Sigmoid colon (tissue), 7 donors: ENCODE measurements around the gene VWA1. TPM values are rescaled to one million over a fixed set of nuclear protein-coding genes. Genes with fewer than 3 reads are reported as not detected.

Experiments
- DNase-seq: peaks from one replicate; pipeline ENCODE4 v3.0.0-alpha.2; 2019
- H3K27ac ChIP-seq, 4 donors: fragments of 200-600 bp; sonication (generic); one replicate each; pipeline ENCODE4 v1.5.1; 2016 to 2019; ENCODE audit warnings: mild to moderate bottlenecking in 1 of 4
- H3K27me3 ChIP-seq, 3 donors: fragments of 200-600 bp; sonication (generic); one replicate each; pipeline ENCODE4 v1.5.1; 2019; ENCODE audit warnings: mild to moderate bottlenecking in 1 of 3
- H3K36me3 ChIP-seq, 4 donors: fragments of 200-600 bp; sonication (generic); one replicate each; pipeline ENCODE4 v1.5.1; 2016 to 2019
- H3K4me1 ChIP-seq, 4 donors: fragments of 200-600 bp; sonication (generic); one replicate each; pipeline ENCODE4 v1.5.1; 2017 to 2019
- H3K4me3 ChIP-seq, 4 donors: fragments of 200-600 bp; sonication (generic); one replicate each; pipeline ENCODE4 v1.5.1; 2017 to 2019; ENCODE audit warnings: mild to moderate bottlenecking in 2 of 4, moderate library complexity in 1 of 4
- H3K9me3 ChIP-seq, 4 donors: fragments of 200-600 bp in 3 of 4; sonication (generic) in 3 of 4; one replicate each; pipeline versions ENCODE4 v1.5.1 to v1.6.1; 2013 to 2019
- EP300 ChIP-seq, 4 donors: sonication (generic); formaldehyde crosslinking; IDR thresholded peaks; one replicate each; pipeline ENCODE4 v1.6.1; 2017; ENCODE audit warnings: antibody characterized with exemption in 4 of 4
- POLR2A ChIP-seq, 2 donors: fragments of 450-650 bp; IDR thresholded peaks; one replicate each; pipeline ENCODE4 v1.6.1; 2016; ENCODE audit warnings: antibody characterized with exemption in 2 of 2, mild to moderate bottlenecking in 2 of 2, moderate library complexity in 2 of 2
- POLR2AphosphoS5 ChIP-seq, 4 donors: sonication (generic); formaldehyde crosslinking; IDR thresholded peaks; one replicate each; pipeline ENCODE4 v1.6.1; 2017; ENCODE audit warnings: antibody characterized with exemption in 4 of 4
- WGBS, 2 donors: extraction: QIAGEN DNeasy Blood & Tissue Kit; methylation state at CpG; one replicate each; pipeline ENCODE4 v1.1.7; 2013; 5-methylcytosine and 5-hydroxymethylcytosine counted together
- intact Hi-C: fragments of 100-400 bp; cut with DNase I; formaldehyde crosslinking; loops from one replicate; pipeline ENCODE4 v1.15.1; 2023
- polyA plus RNA-seq, 3 donors: library from polyadenylated mRNA; stranded (reverse); fragments of 200-250 nt; gene quantifications; one replicate each; pipeline ENCODE4 v1.2.3, GENCODE V29; 2013
- total RNA-seq, 4 donors: library from RNA; depleted of rRNA; stranded (reverse); fragments of >200 nt; gene quantifications; one replicate each; pipeline ENCODE4 v1.1.0, GENCODE V29; 2016
- TF ChIP-seq, protein P1 (sequence below), 4 experiments: fragments of 450-650 bp in 3 of 4; fragments of 200-600 bp in 1 of 4; IDR thresholded peaks; one replicate each; pipeline ENCODE4 v1.5.1; 2016 to 2019; ENCODE audit warnings: antibody characterized with exemption in 4 of 4, mild to moderate bottlenecking in 3 of 4, moderate library complexity in 2 of 4
- donor health status: healthy with polysubstance abuse.
- donor health status: Bipolar disorder and iron deficiency.
- donor health status: healthy.

Gene VWA1
- total and polyA plus RNA-seq, 7 donors = 2.4 to 107 (median 47.1) TPM

- no peak for DNase-seq
- Histone ChIP-seq H3K4me1 (no peaks in the 10 kb centered on the region), H3K9me3 (no peaks in the 10 kb centered on the region), H3K36me3 (peaks cover 25 to 88% (median 38%) of the 10 kb centered on the region in 4 donors), H3K27ac (no peak overlapping the region), H3K4me3 (no peak overlapping the region), H3K27me3 (no peaks in the 10 kb centered on the region)
- intact Hi-C loops = no loop called here
- 97 to 98% methylated on average over 16 of the region's 16 CpGs for WGBS, 2 donors
- TF ChIP-seq, protein P1, sequence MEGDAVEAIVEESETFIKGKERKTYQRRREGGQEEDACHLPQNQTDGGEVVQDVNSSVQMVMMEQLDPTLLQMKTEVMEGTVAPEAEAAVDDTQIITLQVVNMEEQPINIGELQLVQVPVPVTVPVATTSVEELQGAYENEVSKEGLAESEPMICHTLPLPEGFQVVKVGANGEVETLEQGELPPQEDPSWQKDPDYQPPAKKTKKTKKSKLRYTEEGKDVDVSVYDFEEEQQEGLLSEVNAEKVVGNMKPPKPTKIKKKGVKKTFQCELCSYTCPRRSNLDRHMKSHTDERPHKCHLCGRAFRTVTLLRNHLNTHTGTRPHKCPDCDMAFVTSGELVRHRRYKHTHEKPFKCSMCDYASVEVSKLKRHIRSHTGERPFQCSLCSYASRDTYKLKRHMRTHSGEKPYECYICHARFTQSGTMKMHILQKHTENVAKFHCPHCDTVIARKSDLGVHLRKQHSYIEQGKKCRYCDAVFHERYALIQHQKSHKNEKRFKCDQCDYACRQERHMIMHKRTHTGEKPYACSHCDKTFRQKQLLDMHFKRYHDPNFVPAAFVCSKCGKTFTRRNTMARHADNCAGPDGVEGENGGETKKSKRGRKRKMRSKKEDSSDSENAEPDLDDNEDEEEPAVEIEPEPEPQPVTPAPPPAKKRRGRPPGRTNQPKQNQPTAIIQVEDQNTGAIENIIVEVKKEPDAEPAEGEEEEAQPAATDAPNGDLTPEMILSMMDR (IDR thresholded peaks at IDR 0.05) = no peak
- TF ChIP-seq POLR2A (IDR thresholded peaks at IDR 0.05) = no peak
- no peak for TF ChIP-seq POLR2AphosphoS5 (IDR thresholded peaks at IDR 0.05)
- TF ChIP-seq EP300 (IDR thresholded peaks at IDR 0.05) = no peak
These were observed 53.7 kb downstream of the VWA1 start for GRCh38 chr1:1489231-1489630.

DNA sequence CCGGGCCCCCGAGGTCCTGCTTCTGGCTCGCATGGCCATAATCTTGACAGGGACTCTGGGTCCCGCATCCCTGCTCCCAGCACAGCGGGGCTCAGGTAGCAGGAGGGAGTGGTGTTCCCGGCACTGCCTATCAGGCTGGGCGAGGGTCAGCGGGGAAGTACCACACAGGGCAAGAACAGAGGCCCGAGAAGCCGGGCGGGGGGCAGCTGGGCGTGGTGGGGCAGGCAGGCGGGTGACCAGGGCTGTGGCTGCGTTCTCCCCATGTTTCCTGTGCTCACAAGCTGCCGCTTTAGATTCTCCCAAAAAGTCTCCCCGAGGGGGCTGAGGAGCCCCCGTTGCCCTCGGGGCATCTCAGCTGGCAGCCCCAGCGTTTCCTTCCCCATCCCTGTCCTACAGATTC, 54.4 kb downstream of the VWA1 start:
- no peak for TF ChIP-seq POLR2A (IDR thresholded peaks at IDR 0.05)
- TF ChIP-seq POLR2AphosphoS5 (IDR thresholded peaks at IDR 0.05) = no peak
- TF ChIP-seq, protein P1 (IDR thresholded peaks at IDR 0.05) = no peak
- TF ChIP-seq EP300 (IDR thresholded peaks at IDR 0.05) = no peak
- Histone ChIP-seq H3K9me3 (no peaks in the 10 kb centered on the region), H3K36me3 (peaks cover 25 to 91% (median 38%) of the 10 kb centered on the region in 4 donors), H3K27me3 (no peaks in the 10 kb centered on the region), H3K27ac (no peak overlapping the region), H3K4me1 (no peaks in the 10 kb centered on the region), H3K4me3 (no peak overlapping the region)
- DNase-seq = no peak
- intact Hi-C loops = no loop called here
- 96% methylated on average over 19 of the region's 19 CpGs for WGBS, 2 donors

GRCh38 chr1:1490633-1491230, 55.2 kb downstream of the VWA1 start:
- no peak for TF ChIP-seq POLR2AphosphoS5 (IDR thresholded peaks at IDR 0.05)
- no peak for TF ChIP-seq EP300 (IDR thresholded peaks at IDR 0.05)
- TF ChIP-seq POLR2A (IDR thresholded peaks at IDR 0.05) = no peak
- TF ChIP-seq, protein P1 (IDR thresholded peaks at IDR 0.05) = no peak
- intact Hi-C loops = no loop called here
- no peak for DNase-seq
- Histone ChIP-seq H3K4me3 (no peak overlapping the region), H3K9me3 (no peaks in the 10 kb centered on the region), H3K27ac (no peak overlapping the region), H3K4me1 (no peaks in the 10 kb centered on the region), H3K36me3 (peaks cover 25 to 92% (median 39%) of the 10 kb centered on the region in 4 donors), H3K27me3 (no peaks in the 10 kb centered on the region)
- WGBS, 2 donors = 97% methylated on average over 20 to 22 of the region's 25 CpGs

GRCh38 chr1:1491601-1492000, 56.1 kb downstream of the VWA1 start:
- no peak for DNase-seq
- intact Hi-C loops = no loop called here
- Histone ChIP-seq H3K4me1 (no peaks in the 10 kb centered on the region), H3K27ac (no peak overlapping the region), H3K9me3 (no peaks in the 10 kb centered on the region), H3K4me3 (no peak overlapping the region), H3K36me3 (peaks cover 25 to 89% (median 36%) of the 10 kb centered on the region in 4 donors), H3K27me3 (no peaks in the 10 kb centered on the region)
- TF ChIP-seq, protein P1 (IDR thresholded peaks at IDR 0.05) = no peak
- TF ChIP-seq POLR2A (IDR thresholded peaks at IDR 0.05) (no peak), EP300 (IDR thresholded peaks at IDR 0.05) (no peak), POLR2AphosphoS5 (IDR thresholded peaks at IDR 0.05) (no peak)
- WGBS, 2 donors = 98 to 99% methylated on average over 10 of the region's 10 CpGs

Other genes with a start within 250 kb of the VWA1 start
- under 1 TPM in 1 of 4 donors, not detected in 3; 0.71 TPM for gene TNFRSF18, start 229.1 kb upstream of the VWA1 start, total RNA-seq
- gene TNFRSF18, start 229.1 kb upstream of the VWA1 start, polyA plus RNA-seq = 1 to 10 TPM in 2 of 3 donors, not detected in 1; 1.2 to 3.9 TPM
- 1 to 10 TPM in 1 of 4 donors, under 1 TPM in 1, not detected in 2; 0.95 to 1.8 TPM for gene TNFRSF4, start 221.5 kb upstream of the VWA1 start, total RNA-seq
- gene TNFRSF4, start 221.5 kb upstream of the VWA1 start, polyA plus RNA-seq = 1 to 10 TPM; 1.2 to 8.6 (median 1.2) TPM
- gene SDF4, start 203.7 kb upstream of the VWA1 start, total RNA-seq = 10 to 100 TPM; 73.4 to 95.6 (median 81.9) TPM
- 100 to 1,000 TPM in 1 of 3 donors, 10 to 100 TPM in 2; 33.0 to 181 (median 40.2) TPM for gene SDF4, start 203.7 kb upstream of the VWA1 start, polyA plus RNA-seq
- gene B3GALT6, start 203.5 kb upstream of the VWA1 start, total RNA-seq = 10 to 100 TPM in 2 of 4 donors, 1 to 10 TPM in 2; 8.6 to 12.5 (median 10.3) TPM
- 1 to 10 TPM; 1.8 to 9.6 (median 2.5) TPM for gene B3GALT6, start 203.5 kb upstream of the VWA1 start, polyA plus RNA-seq
- gene C1QTNF12, start 189.0 kb upstream of the VWA1 start, total RNA-seq = 1 to 10 TPM in 2 of 4 donors, not detected in 2; 1.9 to 5.7 TPM
- gene C1QTNF12, start 189.0 kb upstream of the VWA1 start, polyA plus RNA-seq = 10 to 100 TPM; 17.6 to 28.7 (median 23.4) TPM
- 10 to 100 TPM; 33.1 to 44.3 (median 34.0) TPM for gene UBE2J2, start 161.8 kb upstream of the VWA1 start, total RNA-seq
- gene UBE2J2, start 161.8 kb upstream of the VWA1 start, polyA plus RNA-seq = 10 to 100 TPM; 32.4 to 63.6 (median 54.6) TPM
- 1 to 10 TPM; 1.2 to 5.0 (median 3.2) TPM for gene SCNN1D, start 155.3 kb upstream of the VWA1 start, total RNA-seq
- 1 to 10 TPM in 1 of 3 donors, under 1 TPM in 1, not detected in 1; under 0.01 to 3.2 TPM for gene SCNN1D, start 155.3 kb upstream of the VWA1 start, polyA plus RNA-seq
- 10 to 100 TPM; 21.4 to 57.1 (median 33.4) TPM for gene ACAP3, start 127.8 kb upstream of the VWA1 start, total RNA-seq
- gene ACAP3, start 127.8 kb upstream of the VWA1 start, polyA plus RNA-seq = 10 to 100 TPM in 1 of 3 donors, 1 to 10 TPM in 2; 7.2 to 41.8 (median 8.3) TPM
- 10 to 100 TPM; 15.7 to 24.0 (median 20.4) TPM for gene PUSL1, start 127.1 kb upstream of the VWA1 start, total RNA-seq
- gene PUSL1, start 127.1 kb upstream of the VWA1 start, polyA plus RNA-seq = 10 to 100 TPM; 12.6 to 22.3 (median 12.7) TPM
- 100 to 1,000 TPM in 1 of 4 donors, 10 to 100 TPM in 3; 83.8 to 135 (median 93.4) TPM for gene INTS11, start 111.0 kb upstream of the VWA1 start, total RNA-seq
- 100 to 1,000 TPM in 1 of 3 donors, 10 to 100 TPM in 2; 58.3 to 117 (median 62.7) TPM for gene INTS11, start 111.0 kb upstream of the VWA1 start, polyA plus RNA-seq
- 10 to 100 TPM in 2 of 4 donors, 1 to 10 TPM in 2; 8.4 to 21.6 (median 10.5) TPM for gene CPTP, start 110.9 kb upstream of the VWA1 start, total RNA-seq
- 10 to 100 TPM; 41.4 to 57.1 (median 42.0) TPM for gene CPTP, start 110.9 kb upstream of the VWA1 start, polyA plus RNA-seq
- gene TAS1R3, start 104.4 kb upstream of the VWA1 start, total RNA-seq = not detected
- gene TAS1R3, start 104.4 kb upstream of the VWA1 start, polyA plus RNA-seq = under 1 TPM in 2 of 3 donors, not detected in 1; 0.60 to 0.64 TPM
- gene DVL1, start 86.3 kb upstream of the VWA1 start, total RNA-seq = 10 to 100 TPM; 50.7 to 85.0 (median 61.9) TPM
- gene DVL1, start 86.3 kb upstream of the VWA1 start, polyA plus RNA-seq = 10 to 100 TPM; 25.8 to 59.9 (median 36.3) TPM
- gene MXRA8, start 77.1 kb upstream of the VWA1 start, total RNA-seq = 100 to 1,000 TPM in 3 of 4 donors, 10 to 100 TPM in 1; 78.8 to 234 (median 114) TPM
- gene MXRA8, start 77.1 kb upstream of the VWA1 start, polyA plus RNA-seq = 10 to 100 TPM in 2 of 3 donors, 1 to 10 TPM in 1; 2.8 to 26.2 (median 22.2) TPM
- gene AURKAIP1, start 60.5 kb upstream of the VWA1 start, total RNA-seq = 100 to 1,000 TPM in 3 of 4 donors, 10 to 100 TPM in 1; 89.3 to 143 (median 124) TPM
- 100 to 1,000 TPM; 263 to 288 (median 271) TPM for gene AURKAIP1, start 60.5 kb upstream of the VWA1 start, polyA plus RNA-seq
- gene CCNL2, start 36.4 kb upstream of the VWA1 start, total RNA-seq = 100 to 1,000 TPM; 139 to 375 (median 173) TPM
- 10 to 100 TPM; 15.0 to 99.6 (median 16.2) TPM for gene CCNL2, start 36.4 kb upstream of the VWA1 start, polyA plus RNA-seq
- gene MRPL20, start 28.4 kb upstream of the VWA1 start, total RNA-seq = 100 to 1,000 TPM; 133 to 235 (median 206) TPM
- 100 to 1,000 TPM; 155 to 216 (median 171) TPM for gene MRPL20, start 28.4 kb upstream of the VWA1 start, polyA plus RNA-seq
- gene ANKRD65, start 14.4 kb upstream of the VWA1 start, total RNA-seq = 10 to 100 TPM; 10.0 to 23.0 (median 15.8) TPM
- 1 to 10 TPM in 2 of 3 donors, under 1 TPM in 1; 0.69 to 5.4 (median 3.8) TPM for gene ANKRD65, start 14.4 kb upstream of the VWA1 start, polyA plus RNA-seq
- under 1 TPM; 0.16 to 0.55 (median 0.45) TPM for gene ATAD3C, start 14.0 kb downstream of the VWA1 start, total RNA-seq
- gene ATAD3C, start 14.0 kb downstream of the VWA1 start, polyA plus RNA-seq = 1 to 10 TPM in 1 of 3 donors, under 1 TPM in 1, not detected in 1; under 0.01 to 1.5 TPM
- gene ATAD3B, start 36.1 kb downstream of the VWA1 start, total RNA-seq = 10 to 100 TPM; 11.1 to 47.1 (median 13.1) TPM
- gene ATAD3B, start 36.1 kb downstream of the VWA1 start, polyA plus RNA-seq = 10 to 100 TPM in 1 of 3 donors, 1 to 10 TPM in 2; 4.8 to 49.4 (median 5.3) TPM
- gene ATAD3A, start 76.5 kb downstream of the VWA1 start, total RNA-seq = 10 to 100 TPM in 3 of 4 donors, 1 to 10 TPM in 1; 8.6 to 14.7 (median 12.1) TPM
- 10 to 100 TPM; 12.6 to 40.4 (median 13.6) TPM for gene ATAD3A, start 76.5 kb downstream of the VWA1 start, polyA plus RNA-seq
- gene TMEM240, start 104.9 kb downstream of the VWA1 start, total RNA-seq = 10 to 100 TPM; 15.3 to 35.2 (median 17.6) TPM
- gene TMEM240, start 104.9 kb downstream of the VWA1 start, polyA plus RNA-seq = 1 to 10 TPM in 2 of 3 donors, not detected in 1; 3.7 to 4.8 TPM
- gene SSU72, start 139.2 kb downstream of the VWA1 start, total RNA-seq = 100 to 1,000 TPM in 3 of 4 donors, 10 to 100 TPM in 1; 98.9 to 119 (median 109) TPM
- gene SSU72, start 139.2 kb downstream of the VWA1 start, polyA plus RNA-seq = 100 to 1,000 TPM; 129 to 165 (median 150) TPM
- 1 to 10 TPM in 3 of 4 donors, under 1 TPM in 1; 0.82 to 2.8 (median 1.6) TPM for gene FNDC10, start 164.4 kb downstream of the VWA1 start, total RNA-seq
- gene FNDC10, start 164.4 kb downstream of the VWA1 start, polyA plus RNA-seq = 1 to 10 TPM; 1.2 to 3.5 (median 2.8) TPM
- gene MIB2, start 179.8 kb downstream of the VWA1 start, total RNA-seq = 10 to 100 TPM; 32.7 to 95.3 (median 53.6) TPM
- 10 to 100 TPM; 24.6 to 77.6 (median 33.3) TPM for gene MIB2, start 179.8 kb downstream of the VWA1 start, polyA plus RNA-seq
- gene MMP23B, start 196.5 kb downstream of the VWA1 start, total RNA-seq = 10 to 100 TPM in 2 of 4 donors, 1 to 10 TPM in 2; 1.8 to 58.7 (median 17.2) TPM
- 1 to 10 TPM; 2.2 to 3.6 (median 2.3) TPM for gene MMP23B, start 196.5 kb downstream of the VWA1 start, polyA plus RNA-seq
- gene CDK11B, start 223.3 kb downstream of the VWA1 start, total RNA-seq = 10 to 100 TPM; 23.9 to 51.0 (median 27.8) TPM
- 10 to 100 TPM; 30.0 to 38.4 (median 37.9) TPM for gene CDK11B, start 223.3 kb downstream of the VWA1 start, polyA plus RNA-seq